Coronary artery (tissue), 2 donors: ENCODE results near the gene RBFOX2.

ENCODE experiments used
- DNase-seq: peaks from one replicate; pipeline ENCODE4 v3.0.0-alpha.2; 2017; ENCODE audit warnings: low spot score
- H3K27ac ChIP-seq, 2 donors: fragments of 200-600 bp; sonication (generic); one replicate each; pipeline ENCODE4 v1.5.1; 2016 to 2019
- H3K4me3 ChIP-seq: fragments of 200-600 bp; sonication (generic); 2 replicates; pipeline ENCODE4 v1.5.1; 2016; ENCODE audit warnings: mild to moderate bottlenecking, moderate library complexity
- CTCF ChIP-seq: fragments of 200-600 bp; sonication (generic); IDR thresholded peaks from one replicate; pipeline ENCODE4 v1.5.1; 2019; ENCODE audit warnings: antibody characterized with exemption

RBFOX2 gene

DNA sequence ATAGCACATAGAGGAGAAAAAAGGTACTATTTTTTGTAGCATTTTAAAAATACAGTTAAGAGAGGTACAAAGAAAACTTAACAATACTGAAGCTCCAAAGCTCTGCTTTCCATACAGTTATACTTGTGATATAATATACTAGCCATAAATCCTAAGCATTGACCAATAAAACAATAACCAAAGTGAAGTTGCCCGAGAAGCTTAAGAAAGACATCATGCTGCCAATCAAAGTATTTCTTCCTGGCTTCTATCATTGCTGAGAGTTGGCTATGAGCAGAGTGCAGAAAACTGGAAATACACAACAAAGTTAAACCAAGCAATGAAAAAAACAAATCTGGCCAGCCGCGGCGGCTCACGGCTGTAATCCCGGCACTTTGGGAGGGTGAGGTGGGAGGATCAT lies 84.2 kb downstream of the RBFOX2 start:
- TF ChIP-seq CTCF: no peak
- DNase-seq: no peak
- Histone ChIP-seq H3K4me3 (no peak overlapping the region), H3K27ac (no peak overlapping the region)

DNA sequence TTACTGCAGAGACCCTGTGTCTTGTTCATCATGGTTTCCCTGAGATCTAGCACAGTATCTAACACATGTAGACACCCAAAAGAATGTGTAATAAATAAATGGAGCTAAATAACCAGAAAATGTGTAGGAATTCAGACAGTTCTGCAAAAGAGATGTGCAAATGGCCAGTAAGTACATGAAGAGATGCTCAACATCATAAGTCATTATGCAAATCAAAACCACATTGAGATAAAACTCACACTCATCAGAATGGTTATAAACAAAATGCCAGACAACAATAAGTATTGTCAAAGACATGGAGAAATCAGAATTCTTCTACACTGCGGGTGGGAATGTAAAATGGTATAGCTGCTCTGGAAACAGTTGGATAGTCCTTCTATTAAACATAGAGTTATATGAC lies 88.5 kb downstream of the RBFOX2 start:
- DNase-seq: no peak
- no peak for TF ChIP-seq CTCF
- Histone ChIP-seq H3K27ac (no peak overlapping the region), H3K4me3 (no peak overlapping the region)

DNA sequence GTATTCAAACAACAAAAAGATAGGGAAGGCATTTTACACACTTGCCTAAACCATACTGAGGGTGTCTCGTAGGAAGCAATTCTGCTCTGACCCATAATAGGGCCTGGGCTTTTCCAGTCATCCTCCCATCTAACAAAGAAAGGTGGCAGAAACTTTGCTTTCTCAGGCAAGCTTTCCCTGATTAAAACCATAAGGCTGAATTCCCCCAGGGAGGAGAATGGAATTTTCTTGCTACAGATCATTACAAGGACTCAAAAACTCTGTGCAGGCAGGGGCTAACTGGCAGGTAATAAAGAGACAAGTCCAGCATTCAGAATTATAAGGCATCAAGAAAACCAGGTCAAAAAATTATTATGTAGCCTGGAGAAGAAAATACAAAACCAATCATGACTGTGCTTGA lies 90.4 kb downstream of the RBFOX2 start:
- Histone ChIP-seq H3K4me3 (no peak overlapping the region), H3K27ac (no peak overlapping the region)
- no peak for TF ChIP-seq CTCF
- DNase-seq: no peak

- DNase-seq: no peak
Measured at GRCh38 chr22:35930933-35931332, 97.7 kb downstream of the RBFOX2 start.

DNA sequence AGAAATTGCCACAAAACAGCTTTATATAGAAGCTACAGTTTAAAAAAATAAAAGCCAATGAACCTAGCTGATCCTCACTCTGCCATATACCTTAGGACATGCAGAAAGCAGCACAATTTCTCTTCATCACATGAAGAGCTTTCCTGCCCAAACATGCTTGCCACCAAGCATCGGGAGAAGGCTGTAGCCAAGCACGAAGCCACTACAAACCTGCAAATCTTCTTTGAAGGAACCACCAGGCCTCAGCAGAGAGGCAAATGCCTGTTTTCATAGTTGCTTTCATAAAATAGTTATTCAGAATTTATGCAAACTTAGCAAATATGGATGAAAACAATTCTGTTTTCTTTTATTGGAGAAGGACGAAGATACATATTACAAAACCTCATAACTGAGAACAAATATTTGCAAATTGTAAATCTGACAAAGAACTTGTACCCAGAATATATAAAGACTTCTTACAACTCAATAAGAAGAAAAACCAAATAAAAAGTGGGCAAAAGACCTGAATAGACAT lies 100.3 kb downstream of the RBFOX2 start:
- TF ChIP-seq CTCF: no peak
- no peak overlapping the region for H3K27ac ChIP-seq
- no peak overlapping the region for H3K4me3 ChIP-seq
- no peak for DNase-seq

More at GRCh38 chr22:35930933-35931332, 97.7 kb downstream of the RBFOX2 start:
- no peak for TF ChIP-seq CTCF
- Histone ChIP-seq H3K4me3 (no peak overlapping the region), H3K27ac (no peak overlapping the region)

GRCh38 chr22:35923026-35923425 lies 105.6 kb downstream of the RBFOX2 start:
- Histone ChIP-seq H3K4me3 (no peak overlapping the region), H3K27ac (peak overlapping the region in 1 of 2 donors; percentile 41)
- no peak for DNase-seq
- no peak for TF ChIP-seq CTCF

DNA sequence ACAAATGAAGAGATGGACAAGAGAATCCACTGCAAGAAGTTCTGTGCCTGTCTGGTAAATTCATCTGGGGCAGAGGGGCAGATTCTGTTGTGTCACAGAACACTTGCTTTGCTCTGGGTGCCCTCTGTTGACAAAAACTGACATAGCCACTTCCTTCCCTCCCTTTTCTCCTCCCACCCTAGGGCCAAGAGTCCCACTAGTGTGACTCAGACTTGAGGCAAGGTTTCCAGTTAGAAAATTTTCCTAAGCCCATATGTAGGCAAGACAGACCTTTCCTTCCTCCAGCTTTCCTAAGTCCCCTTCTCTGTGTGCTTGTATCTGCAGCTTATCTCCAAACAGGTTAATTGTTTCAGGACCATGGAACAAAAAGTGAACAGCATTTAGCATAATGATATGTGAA lies 106.8 kb downstream of the RBFOX2 start:
- Histone ChIP-seq H3K4me3 (no peak overlapping the region), H3K27ac (peak overlapping the region; percentile 55 to 79)
- no peak for DNase-seq
- peak; percentile 40 for TF ChIP-seq CTCF
